HEK293T (cell line): Measurements from ENCODE around the gene RFX1.
A peak's percentile ranks its signal among the peaks of the same experiment; 100 is the strongest.

ENCODE experiments used
- CTCF ChIA-PET: fragments of 350-600 bp; formaldehyde crosslinking; extraction: SDS; loops from one replicate; lab custom pipeline; 2021; ENCODE audit warnings: antibody characterized with exemption, inconsistent platforms; lab: Yijun Ruan, JAX
- POLR2A ChIA-PET: fragments of 350-600 bp; formaldehyde crosslinking; extraction: SDS; loops from one replicate; lab custom pipeline; 2020; ENCODE audit warnings: antibody characterized with exemption, inconsistent platforms; lab: Yijun Ruan, JAX
- DNase-seq: peaks from one replicate; pipeline ENCODE4 v3.0.0; 2012; ENCODE audit warnings: mixed read lengths; ENCODE audit errors: extremely low spot score
- ARNT ChIP-seq: fragments of 450-650 bp; IDR thresholded peaks from 2 replicates; pipeline ENCODE4 v1.6.1; 2017; ENCODE audit warnings: mild to moderate bottlenecking
- BHLHE40 ChIP-seq: fragments of 450-650 bp; IDR thresholded peaks from 2 replicates; pipeline ENCODE4 v1.6.1; 2016; ENCODE audit warnings: mild to moderate bottlenecking, moderate library complexity, borderline replicate concordance
- CTBP1 ChIP-seq: fragments of 450-650 bp; IDR thresholded peaks from 2 replicates; pipeline ENCODE4 v1.6.1; 2016; ENCODE audit warnings: borderline replicate concordance
- ELF4 ChIP-seq: fragments of 450-650 bp; IDR thresholded peaks from 2 replicates; pipeline ENCODE4 v1.6.1; 2017; ENCODE audit warnings: antibody characterized with exemption
- FOXA1 ChIP-seq: fragments of 450-650 bp; IDR thresholded peaks from 2 replicates; pipeline ENCODE4 v1.6.1; 2016; ENCODE audit warnings: mild to moderate bottlenecking
- FOXK2 ChIP-seq: fragments of 450-650 bp; IDR thresholded peaks from 2 replicates; pipeline ENCODE4 v1.6.1; 2016; ENCODE audit warnings: mild to moderate bottlenecking
- FOXM1 ChIP-seq: fragments of 450-650 bp; IDR thresholded peaks from 2 replicates; pipeline ENCODE4 v1.6.1; 2017; ENCODE audit warnings: mild to moderate bottlenecking, borderline replicate concordance
- HDGF ChIP-seq: fragments of 450-650 bp; IDR thresholded peaks from 2 replicates; pipeline ENCODE4 v1.6.1; 2017; ENCODE audit warnings: antibody characterized with exemption, borderline replicate concordance
- L3MBTL2 ChIP-seq: fragments of 450-650 bp; conservative IDR thresholded peaks from 2 replicates; pipeline ENCODE4 v1.6.1; 2016; ENCODE audit warnings: mild to moderate bottlenecking
- LEF1 ChIP-seq: fragments of 450-650 bp; IDR thresholded peaks from 2 replicates; pipeline ENCODE4 v1.6.1; 2017; ENCODE audit warnings: mild to moderate bottlenecking, borderline replicate concordance
- NFRKB ChIP-seq: fragments of 450-650 bp; IDR thresholded peaks from 2 replicates; pipeline ENCODE4 v1.6.1; 2016; ENCODE audit warnings: mild to moderate bottlenecking, moderate library complexity
- SP1 ChIP-seq: fragments of 450-650 bp; IDR thresholded peaks from 2 replicates; pipeline ENCODE4 v1.6.1; 2017
- SUZ12 ChIP-seq: fragments of 450-650 bp; IDR thresholded peaks from 2 replicates; pipeline ENCODE4 v1.6.1; 2016; ENCODE audit warnings: mild to moderate bottlenecking
- TARDBP ChIP-seq: fragments of 450-650 bp; IDR thresholded peaks from 2 replicates; pipeline ENCODE4 v1.6.1; 2016
- ZNF384 ChIP-seq: fragments of 450-650 bp; IDR thresholded peaks from 2 replicates; pipeline ENCODE4 v1.6.1; 2016
- TF ChIP-seq, protein P1 (sequence below): fragments of 450-650 bp; IDR thresholded peaks from 2 replicates; pipeline ENCODE4 v1.6.1; 2016

The RFX1 gene

DNA sequence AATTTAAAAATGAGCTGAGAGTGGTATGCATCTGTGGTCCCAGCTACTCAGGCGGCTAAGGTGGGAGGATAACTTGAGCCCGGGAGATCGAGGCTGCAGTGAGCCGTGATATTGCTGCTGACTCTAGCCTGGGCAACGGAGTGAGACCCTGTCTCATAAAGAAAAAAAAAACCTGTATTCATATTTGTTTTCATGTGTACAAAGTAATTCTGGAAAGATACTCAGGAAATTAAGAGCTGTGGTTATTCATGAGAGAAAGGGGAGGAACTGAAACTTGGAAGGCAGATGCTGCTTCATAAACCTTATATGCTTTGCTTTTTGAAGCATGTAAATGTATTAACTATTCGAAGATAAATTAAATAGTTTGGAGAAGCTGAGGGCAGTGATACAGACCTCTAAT lies 13.0 kb upstream of the RFX1 start:
- POLR2A ChIA-PET, result interaction anchor here (2.2 to 2.4 kb wide), 2 partner anchors 12 kb away, joined by 7 read pairs; partner anchors contain the start of genes IL27RA and RFX1
- no peak for DNase-seq
- TF ChIP-seq ZNF384, result no peak
- TF ChIP-seq, protein P1, sequence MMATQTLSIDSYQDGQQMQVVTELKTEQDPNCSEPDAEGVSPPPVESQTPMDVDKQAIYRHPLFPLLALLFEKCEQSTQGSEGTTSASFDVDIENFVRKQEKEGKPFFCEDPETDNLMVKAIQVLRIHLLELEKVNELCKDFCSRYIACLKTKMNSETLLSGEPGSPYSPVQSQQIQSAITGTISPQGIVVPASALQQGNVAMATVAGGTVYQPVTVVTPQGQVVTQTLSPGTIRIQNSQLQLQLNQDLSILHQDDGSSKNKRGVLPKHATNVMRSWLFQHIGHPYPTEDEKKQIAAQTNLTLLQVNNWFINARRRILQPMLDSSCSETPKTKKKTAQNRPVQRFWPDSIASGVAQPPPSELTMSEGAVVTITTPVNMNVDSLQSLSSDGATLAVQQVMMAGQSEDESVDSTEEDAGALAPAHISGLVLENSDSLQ, result no peak
- no peak for TF ChIP-seq CTBP1
- no peak for TF ChIP-seq ELF4
- TF ChIP-seq ARNT, result no peak
- TF ChIP-seq SUZ12, result no peak
- no peak for TF ChIP-seq FOXM1
- TF ChIP-seq SP1, result no peak
- TF ChIP-seq TARDBP, result no peak
- TF ChIP-seq NFRKB, result no peak
- no peak for TF ChIP-seq HDGF
- no peak for TF ChIP-seq BHLHE40
- no peak for TF ChIP-seq L3MBTL2
- TF ChIP-seq FOXK2, result no peak
- no peak for TF ChIP-seq LEF1
- no peak for TF ChIP-seq FOXA1
- CTCF ChIA-PET, result interaction anchor here (1.2 kb wide), 1 partner anchor 13 kb away, joined by 3 read pairs; the partner anchor contains the start of gene IL27RA

DNA sequence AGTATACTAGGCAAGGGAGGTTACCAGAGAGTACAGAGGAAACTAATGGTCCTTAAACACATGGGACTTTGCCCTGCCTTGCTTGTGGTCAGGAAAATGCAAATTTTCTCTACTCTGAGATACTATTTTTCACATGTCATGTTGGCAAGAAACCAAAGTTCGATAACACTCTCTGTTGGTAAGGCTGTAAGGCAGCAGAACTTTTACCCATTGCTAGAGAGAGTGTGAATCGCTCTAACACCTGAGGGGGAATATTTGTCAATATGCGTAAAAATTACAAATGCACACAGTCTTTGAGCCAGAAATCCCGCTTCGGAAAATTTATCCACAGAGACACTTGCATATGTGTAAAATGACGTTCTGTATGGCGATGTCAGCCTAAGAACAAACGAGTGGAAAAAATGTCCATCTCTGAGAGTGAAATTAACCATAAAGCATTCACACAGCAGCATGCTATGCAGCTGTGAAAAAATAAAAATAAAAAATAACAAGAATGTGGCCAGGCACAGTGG lies 9.5 kb upstream of the RFX1 start:
- ChIA-PET CTCF (no interaction called here), POLR2A (interaction anchor here (1.0 kb wide), 1 partner anchor 9 kb away, joined by 5 read pairs; the partner anchor contains the start of gene RFX1)
- TF ChIP-seq L3MBTL2, result no peak
- TF ChIP-seq ELF4, result no peak
- TF ChIP-seq TARDBP, result no peak
- TF ChIP-seq CTBP1, result no peak
- TF ChIP-seq NFRKB, result no peak
- TF ChIP-seq ZNF384, result no peak
- TF ChIP-seq, protein P1, result no peak
- no peak for TF ChIP-seq HDGF
- TF ChIP-seq FOXK2, result no peak
- TF ChIP-seq LEF1, result no peak
- TF ChIP-seq SP1, result no peak
- no peak for DNase-seq

DNA sequence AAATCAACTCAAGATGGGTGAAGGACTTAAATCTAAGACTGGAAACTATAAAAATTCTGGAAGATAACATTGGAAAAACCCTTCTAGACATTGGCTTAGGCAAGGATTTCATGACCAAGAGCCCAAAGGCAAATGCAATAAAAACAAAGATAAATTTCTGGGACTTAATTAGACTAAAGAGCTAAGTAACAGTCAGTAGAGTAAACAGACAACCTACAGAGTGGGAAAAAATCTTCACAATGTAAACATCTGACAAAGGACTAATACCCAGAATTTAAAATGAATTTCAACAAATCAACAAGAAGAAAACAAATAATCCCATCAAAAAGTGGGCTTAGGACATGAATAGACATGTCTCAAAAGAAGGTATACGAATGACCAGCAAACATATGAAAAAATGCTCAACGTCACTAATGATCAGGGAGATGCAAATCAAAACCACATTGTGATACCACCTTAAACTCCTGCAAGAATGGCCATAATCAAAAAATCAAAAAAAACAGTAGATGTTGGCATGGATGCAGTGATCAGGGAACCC lies 6.3 kb upstream of the RFX1 start:
- CTCF ChIA-PET, result no interaction called here
- DNase-seq, result no peak
- POLR2A ChIA-PET, result no interaction called here
- TF ChIP-seq FOXM1 (no peak), FOXA1 (no peak), SUZ12 (no peak), TARDBP (no peak), L3MBTL2 (no peak), BHLHE40 (no peak), ZNF384 (no peak), ARNT (no peak), SP1 (no peak)

DNA sequence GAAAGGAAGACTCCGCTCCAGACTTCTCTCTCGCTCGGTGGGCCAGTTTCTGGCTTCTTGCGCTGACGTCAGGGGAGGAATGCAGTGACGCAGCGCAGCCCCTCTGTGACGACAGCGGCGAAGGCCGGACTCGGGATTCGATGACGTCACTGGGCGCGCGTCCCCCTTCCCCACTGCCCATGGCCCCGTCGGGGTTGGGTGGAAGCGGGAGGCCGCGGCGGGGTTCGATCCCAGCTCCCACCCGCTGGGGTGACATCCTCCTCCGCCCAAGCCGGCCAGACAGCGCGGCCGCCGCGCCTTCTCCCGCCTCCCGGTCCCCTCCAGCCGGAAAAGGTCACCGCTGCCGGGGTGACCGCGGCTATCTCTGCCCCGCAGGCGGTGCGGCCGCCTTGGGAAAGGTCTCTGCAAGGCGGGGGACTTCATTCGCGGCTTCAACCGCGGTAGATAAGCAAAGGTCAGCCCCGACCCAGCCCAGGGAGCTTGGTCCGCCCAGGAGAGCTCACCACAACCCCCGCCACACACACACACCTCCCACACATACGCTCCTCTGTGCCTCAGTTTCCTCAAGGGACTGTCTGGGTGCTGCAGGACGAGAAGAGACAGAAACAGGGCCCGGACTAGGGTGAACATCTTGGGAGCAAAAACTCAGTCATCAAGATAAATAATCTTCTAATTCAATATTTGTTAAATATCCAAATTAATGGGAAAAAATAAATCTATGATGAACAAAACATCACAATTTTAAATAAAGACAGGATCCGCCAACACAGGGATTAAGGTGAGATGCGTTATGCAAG lies 844 bp upstream of the RFX1 start:
- DNase-seq, result peak; percentile 70
- CTCF ChIA-PET, result interaction anchor here (0.6 to 1.3 kb wide), 2 partner anchors 16 to 36 kb away, joined by 3 to 5 read pairs; no protein-coding TSS in a partner anchor
- TF ChIP-seq LEF1 (peak; percentile 86), FOXM1 (peak; percentile 55; the same call in 1 of the 2 replicates), BHLHE40 (no peak), L3MBTL2 (peak; percentile 42; the same call in 1 of the 2 replicates), ELF4 (peak; percentile 20; the same call in 1 of the 2 replicates), CTBP1 (peak; percentile 63; the same call in 1 of the 2 replicates), TARDBP (peak; percentile 98), NFRKB (no peak), SUZ12 (no peak), ARNT (peak; percentile 56; the same call in 1 of the 2 replicates), FOXA1 (no peak), HDGF (no peak), ZNF384 (no peak), SP1 (no peak), FOXK2 (no peak)
- TF ChIP-seq, protein P1, result no peak
- POLR2A ChIA-PET, result interaction anchor here (0.7 to 2.5 kb wide), 16 partner anchors 8 to 275 kb away, joined by 3 to 16 read pairs (median 4); partner anchors contain the start of genes DCAF15, IL27RA, MISP3 and RLN3
